ENCODE measurements around the gene MRTFA. TPM values are rescaled to one million over a fixed set of nuclear protein-coding genes. Genes with fewer than 3 reads are reported as not detected.

MRTFA gene
- total and polyA plus RNA-seq, 8 donors: 11.1 to 706 (median 61.2) TPM

- intact Hi-C loops (cut with DNase I; ENCODE audit: low total_unique reads): no loop called here
- H3K9me3 ChIP-seq: no peaks in the 10 kb centered on the region
- no peak overlapping the region for H3K4me3 ChIP-seq
- DNase-seq: no peak
- peaks cover 28 to 75% (median 45%) of the 10 kb centered on the region in 4 donors for H3K4me1 ChIP-seq
- H3K36me3 ChIP-seq: no peaks in the 10 kb centered on the region
- H3K27ac ChIP-seq: no peak overlapping the region
- TF ChIP-seq, protein P1, sequence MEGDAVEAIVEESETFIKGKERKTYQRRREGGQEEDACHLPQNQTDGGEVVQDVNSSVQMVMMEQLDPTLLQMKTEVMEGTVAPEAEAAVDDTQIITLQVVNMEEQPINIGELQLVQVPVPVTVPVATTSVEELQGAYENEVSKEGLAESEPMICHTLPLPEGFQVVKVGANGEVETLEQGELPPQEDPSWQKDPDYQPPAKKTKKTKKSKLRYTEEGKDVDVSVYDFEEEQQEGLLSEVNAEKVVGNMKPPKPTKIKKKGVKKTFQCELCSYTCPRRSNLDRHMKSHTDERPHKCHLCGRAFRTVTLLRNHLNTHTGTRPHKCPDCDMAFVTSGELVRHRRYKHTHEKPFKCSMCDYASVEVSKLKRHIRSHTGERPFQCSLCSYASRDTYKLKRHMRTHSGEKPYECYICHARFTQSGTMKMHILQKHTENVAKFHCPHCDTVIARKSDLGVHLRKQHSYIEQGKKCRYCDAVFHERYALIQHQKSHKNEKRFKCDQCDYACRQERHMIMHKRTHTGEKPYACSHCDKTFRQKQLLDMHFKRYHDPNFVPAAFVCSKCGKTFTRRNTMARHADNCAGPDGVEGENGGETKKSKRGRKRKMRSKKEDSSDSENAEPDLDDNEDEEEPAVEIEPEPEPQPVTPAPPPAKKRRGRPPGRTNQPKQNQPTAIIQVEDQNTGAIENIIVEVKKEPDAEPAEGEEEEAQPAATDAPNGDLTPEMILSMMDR (IDR thresholded peaks at IDR 0.05): no peak
- TF ChIP-seq POLR2AphosphoS5 (IDR thresholded peaks at IDR 0.05) (no peak), POLR2A (IDR thresholded peaks at IDR 0.05) (no peak), EP300 (IDR thresholded peaks at IDR 0.05) (no peak)
- no peaks in the 10 kb centered on the region for H3K27me3 ChIP-seq
These were observed 24.9 kb downstream of the MRTFA start for GRCh38 chr22:40611606-40612005.

- no peak for TF ChIP-seq POLR2AphosphoS5 (IDR thresholded peaks at IDR 0.05)
- no peak for TF ChIP-seq POLR2A (IDR thresholded peaks at IDR 0.05)
- TF ChIP-seq, protein P1 (IDR thresholded peaks at IDR 0.05): no peak
- TF ChIP-seq EP300 (IDR thresholded peaks at IDR 0.05): no peak
- Histone ChIP-seq H3K36me3 (no peaks in the 10 kb centered on the region), H3K9me3 (no peaks in the 10 kb centered on the region), H3K27ac (peak overlapping the region in 2 of 5 donors; percentile 14 to 32), H3K4me3 (no peak overlapping the region), H3K4me1 (peaks cover 35 to 81% (median 54%) of the 10 kb centered on the region in 4 donors), H3K27me3 (no peaks in the 10 kb centered on the region)
- DNase-seq: no peak
- intact Hi-C loops (cut with DNase I; ENCODE audit: low total_unique reads): no loop called here
- WGBS, 5 donors: 63 to 88% (median 71%) methylated on average over 1 of the region's 1 CpG
These were observed 26.1 kb downstream of the MRTFA start for GRCh38 chr22:40610329-40610850.

DNA sequence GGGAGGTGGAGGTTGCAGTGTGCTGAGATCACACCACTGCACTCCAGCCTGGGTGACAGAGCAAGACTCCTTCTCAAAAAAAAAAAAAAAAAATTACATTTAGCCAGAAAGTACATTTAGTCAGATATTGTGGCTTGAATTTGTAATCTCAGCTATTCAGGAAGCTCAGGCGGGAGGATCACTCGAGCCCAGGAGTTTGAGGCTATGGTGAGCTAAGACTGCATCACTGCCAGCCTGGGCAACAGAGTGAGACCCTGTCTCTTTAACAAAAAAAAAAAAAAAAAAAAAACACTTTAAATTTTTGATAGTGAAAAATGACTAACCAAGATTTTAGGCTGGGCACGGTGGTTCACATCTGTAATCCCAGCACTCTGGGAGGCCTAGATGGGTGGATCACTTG, 27.3 kb downstream of the MRTFA start:
- WGBS, 5 donors: 57 to 68% (median 62%) methylated on average over 3 of the region's 3 CpGs

GRCh38 chr22:40607506-40607905, 29.0 kb downstream of the MRTFA start:
- WGBS, 5 donors: 29 to 67% (median 52%) methylated on average over 1 of the region's 1 CpG
- intact Hi-C loops (cut with DNase I; ENCODE audit: low total_unique reads): no loop called here

More for the DNA sequence above, 27.3 kb downstream of the MRTFA start:
- Histone ChIP-seq H3K36me3 (no peaks in the 10 kb centered on the region), H3K27me3 (no peaks in the 10 kb centered on the region), H3K27ac (no peak overlapping the region), H3K4me1 (peaks cover 36 to 93% (median 63%) of the 10 kb centered on the region in 4 donors), H3K9me3 (no peaks in the 10 kb centered on the region), H3K4me3 (no peak overlapping the region)
- TF ChIP-seq POLR2A (IDR thresholded peaks at IDR 0.05): no peak
- intact Hi-C loops (cut with DNase I; ENCODE audit: low total_unique reads): no loop called here
- no peak for DNase-seq

DNA sequence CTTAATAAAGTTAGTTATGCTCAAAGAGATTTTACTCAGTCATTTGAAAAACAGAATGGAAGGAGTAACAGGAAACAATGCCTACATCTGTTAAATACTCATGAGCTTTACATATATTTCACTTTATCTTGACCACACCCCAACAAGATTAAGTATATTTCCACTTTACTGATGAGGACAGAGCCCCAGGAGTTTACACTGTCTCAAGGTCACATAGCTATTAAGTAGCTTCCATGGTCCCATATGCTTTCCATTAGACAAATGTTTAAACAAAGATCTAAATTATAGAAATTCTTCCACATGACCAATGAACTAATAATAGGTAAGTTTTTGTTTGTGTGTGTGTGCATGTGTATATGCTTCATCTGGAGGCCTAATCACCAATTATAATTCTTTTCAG, 30.2 kb downstream of the MRTFA start:
- H3K36me3 ChIP-seq: no peaks in the 10 kb centered on the region
- no peak overlapping the region for H3K4me3 ChIP-seq
- TF ChIP-seq, protein P1 (IDR thresholded peaks at IDR 0.05): no peak
- peak in 1 of 3 donors; percentile 9 for TF ChIP-seq POLR2AphosphoS5 (IDR thresholded peaks at IDR 0.05)
- peak in 1 of 2 donors; percentile 37 for DNase-seq
- H3K9me3 ChIP-seq: no peaks in the 10 kb centered on the region
- peaks cover 42 to 99% (median 68%) of the 10 kb centered on the region in 4 donors for H3K4me1 ChIP-seq
- H3K27me3 ChIP-seq: no peaks in the 10 kb centered on the region
- H3K27ac ChIP-seq: peak overlapping the region; percentile 34 to 76 (median 66)
- intact Hi-C loops (cut with DNase I; ENCODE audit: low total_unique reads): no loop called here

More at GRCh38 chr22:40607506-40607905, 29.0 kb downstream of the MRTFA start:
- peak overlapping the region; percentile 40 to 76 (median 74) for H3K27ac ChIP-seq
- TF ChIP-seq, protein P1 (IDR thresholded peaks at IDR 0.05): no peak
- TF ChIP-seq POLR2AphosphoS5 (IDR thresholded peaks at IDR 0.05) (no peak), POLR2A (IDR thresholded peaks at IDR 0.05) (no peak), EP300 (IDR thresholded peaks at IDR 0.05) (no peak)
- H3K4me1 ChIP-seq: peaks cover 47 to 99% (median 71%) of the 10 kb centered on the region in 4 donors
- no peak overlapping the region for H3K4me3 ChIP-seq
- H3K27me3 ChIP-seq: no peaks in the 10 kb centered on the region
- H3K9me3 ChIP-seq: no peaks in the 10 kb centered on the region
- H3K36me3 ChIP-seq: no peaks in the 10 kb centered on the region
- DNase-seq: no peak
